ENCODE data around the gene SLC4A4. TPM values are rescaled to one million over a fixed set of nuclear protein-coding genes. Genes with fewer than 3 reads are reported as not detected.

Gene SLC4A4
- total and polyA plus RNA-seq, 2 donors (not counting 1 experiment from before 2014, with no cell fraction given): 12.2 to 33.4 TPM

DNA sequence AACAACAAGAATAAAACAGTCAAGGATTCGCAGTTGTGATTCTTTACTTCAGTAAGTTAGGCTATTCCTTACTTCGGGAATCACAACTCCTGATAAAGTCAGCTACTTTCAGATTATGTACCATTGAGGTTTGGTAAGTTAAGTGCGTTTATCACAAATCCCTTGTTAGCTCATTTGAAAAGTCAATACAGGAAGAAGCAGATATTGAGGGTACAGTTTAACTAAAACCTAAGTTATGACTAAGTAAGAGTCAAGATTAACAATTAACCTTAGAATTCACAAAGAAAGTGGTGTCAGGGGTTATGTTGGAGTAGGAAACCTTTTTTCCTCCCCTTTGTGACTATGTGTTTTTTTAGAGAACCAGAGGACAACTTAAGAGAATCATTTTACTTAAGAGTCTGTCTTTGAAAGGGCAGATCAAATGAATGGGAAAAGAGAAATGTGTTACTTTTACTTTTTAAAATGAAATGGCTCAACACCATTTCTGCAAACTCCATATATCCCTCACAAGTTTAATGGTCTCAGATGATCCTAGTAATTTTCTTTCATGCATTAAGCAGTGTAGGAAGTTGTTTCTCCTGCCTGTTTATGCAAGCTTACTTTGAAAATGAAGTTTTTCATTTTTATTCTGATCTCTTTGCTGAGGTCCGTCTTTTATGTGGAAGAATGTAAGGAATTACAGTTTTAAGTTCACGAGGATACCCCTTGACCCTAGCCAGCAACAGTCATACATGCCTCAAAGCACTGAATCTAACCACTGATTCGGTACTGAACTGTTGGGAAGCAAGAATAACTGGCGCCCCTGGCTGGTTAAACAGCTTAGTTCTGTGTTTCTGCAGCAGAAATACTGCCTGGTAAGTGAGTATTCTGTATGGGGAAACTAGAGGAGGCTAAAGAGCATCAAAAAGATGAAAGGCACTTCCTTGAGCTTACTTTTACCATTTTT is 211.7 kb downstream of the SLC4A4 start:
- no peak overlapping the region for H3K9ac ChIP-seq (ENCODE audit: insufficient read depth, low read length)
- DNase-seq (ENCODE audit: low read depth in 2 of 2): peak; percentile 72 to 80
- H3K36me3 ChIP-seq (ENCODE audit: control insufficient read depth, insufficient read depth, low read length): peaks cover 2% of the 10 kb centered on the region
- H2AFZ ChIP-seq (ENCODE audit: low read length): no peak overlapping the region
- H3K27me3 ChIP-seq (ENCODE audit: control insufficient read depth, insufficient read depth, low read length): no peaks in the 10 kb centered on the region
- no peak for TF ChIP-seq EZH2 (IDR thresholded peaks at IDR 0.05; ENCODE audit: low read length, missing control alignments)
- TF ChIP-seq, protein P1, sequence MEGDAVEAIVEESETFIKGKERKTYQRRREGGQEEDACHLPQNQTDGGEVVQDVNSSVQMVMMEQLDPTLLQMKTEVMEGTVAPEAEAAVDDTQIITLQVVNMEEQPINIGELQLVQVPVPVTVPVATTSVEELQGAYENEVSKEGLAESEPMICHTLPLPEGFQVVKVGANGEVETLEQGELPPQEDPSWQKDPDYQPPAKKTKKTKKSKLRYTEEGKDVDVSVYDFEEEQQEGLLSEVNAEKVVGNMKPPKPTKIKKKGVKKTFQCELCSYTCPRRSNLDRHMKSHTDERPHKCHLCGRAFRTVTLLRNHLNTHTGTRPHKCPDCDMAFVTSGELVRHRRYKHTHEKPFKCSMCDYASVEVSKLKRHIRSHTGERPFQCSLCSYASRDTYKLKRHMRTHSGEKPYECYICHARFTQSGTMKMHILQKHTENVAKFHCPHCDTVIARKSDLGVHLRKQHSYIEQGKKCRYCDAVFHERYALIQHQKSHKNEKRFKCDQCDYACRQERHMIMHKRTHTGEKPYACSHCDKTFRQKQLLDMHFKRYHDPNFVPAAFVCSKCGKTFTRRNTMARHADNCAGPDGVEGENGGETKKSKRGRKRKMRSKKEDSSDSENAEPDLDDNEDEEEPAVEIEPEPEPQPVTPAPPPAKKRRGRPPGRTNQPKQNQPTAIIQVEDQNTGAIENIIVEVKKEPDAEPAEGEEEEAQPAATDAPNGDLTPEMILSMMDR (conservative IDR thresholded peaks at IDR 0.05 in 1 of 2, IDR thresholded peaks at IDR 0.05 in 1 of 2; ENCODE audit: low read depth in 1 of 2, low read length in 2 of 2): peak; percentile 41 to 43
- H3K4me1 ChIP-seq (ENCODE audit: control insufficient read depth, extremely low read depth, insufficient read depth, low read length): peaks cover 12% of the 10 kb centered on the region
- H4K20me1 ChIP-seq (ENCODE audit: control insufficient read depth, extremely low read depth, insufficient read depth, low read length): no peaks in the 10 kb centered on the region
- no peak overlapping the region for H3K4me3 ChIP-seq (replicated peaks in 1 of 4; ENCODE audit: control extremely low read depth in 1 of 4, insufficient read depth in 1 of 4, low read depth in 3 of 4, low read length in 4 of 4)
- H3K79me2 ChIP-seq (ENCODE audit: control insufficient read depth, insufficient read depth, low read length): no peaks in the 10 kb centered on the region
- peak overlapping the region; percentile 24 for H3K27ac ChIP-seq (ENCODE audit: insufficient read depth, low read length)
- H3K4me2 ChIP-seq (ENCODE audit: extremely low read depth, insufficient read depth, low read length): peak overlapping the region; percentile 33
- H3K9me3 ChIP-seq (ENCODE audit: control insufficient read depth, insufficient read depth, low read depth, low read length): no peaks in the 10 kb centered on the region

DNA sequence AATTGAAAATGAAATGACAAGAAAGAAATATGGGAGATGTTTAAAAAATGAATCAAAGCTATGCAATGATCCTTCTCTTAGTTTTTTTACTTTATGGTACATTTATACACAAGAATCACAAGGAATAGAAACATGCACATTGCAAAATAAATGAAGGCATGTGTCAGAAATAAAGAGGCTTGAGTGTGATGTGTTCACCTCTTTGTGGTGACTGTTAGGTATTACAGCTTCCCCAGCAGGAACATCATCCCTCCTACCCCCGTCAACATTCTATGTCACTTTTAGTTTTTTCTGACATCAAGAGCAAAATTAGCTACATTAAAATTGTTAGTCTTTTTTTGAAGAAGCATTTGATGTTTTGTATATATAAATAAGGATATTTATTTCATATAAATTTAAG is 214.8 kb downstream of the SLC4A4 start:
- H3K27ac ChIP-seq (ENCODE audit: insufficient read depth, low read length): no peak overlapping the region
- peak; percentile 41 to 68 for DNase-seq (ENCODE audit: low read depth in 2 of 2)
- H3K79me2 ChIP-seq (ENCODE audit: control insufficient read depth, insufficient read depth, low read length): no peaks in the 10 kb centered on the region
- TF ChIP-seq EZH2 (IDR thresholded peaks at IDR 0.05; ENCODE audit: low read length, missing control alignments): no peak
- TF ChIP-seq, protein P1 (conservative IDR thresholded peaks at IDR 0.05 in 1 of 2, IDR thresholded peaks at IDR 0.05 in 1 of 2; ENCODE audit: low read depth in 1 of 2, low read length in 2 of 2): peak; percentile 60 to 76
- no peaks in the 10 kb centered on the region for H3K9me3 ChIP-seq (ENCODE audit: control insufficient read depth, insufficient read depth, low read depth, low read length)
- H3K4me1 ChIP-seq (ENCODE audit: control insufficient read depth, extremely low read depth, insufficient read depth, low read length): peaks cover 12% of the 10 kb centered on the region
- no peaks in the 10 kb centered on the region for H4K20me1 ChIP-seq (ENCODE audit: control insufficient read depth, extremely low read depth, insufficient read depth, low read length)
- no peak overlapping the region for H3K4me3 ChIP-seq (replicated peaks in 1 of 4; ENCODE audit: control extremely low read depth in 1 of 4, insufficient read depth in 1 of 4, low read depth in 3 of 4, low read length in 4 of 4)
- no peaks in the 10 kb centered on the region for H3K36me3 ChIP-seq (ENCODE audit: control insufficient read depth, insufficient read depth, low read length)
- no peak overlapping the region for H2AFZ ChIP-seq (ENCODE audit: low read length)
- H3K27me3 ChIP-seq (ENCODE audit: control insufficient read depth, insufficient read depth, low read length): no peaks in the 10 kb centered on the region
- no peak overlapping the region for H3K9ac ChIP-seq (ENCODE audit: insufficient read depth, low read length)
- no peak overlapping the region for H3K4me2 ChIP-seq (ENCODE audit: extremely low read depth, insufficient read depth, low read length)

DNA sequence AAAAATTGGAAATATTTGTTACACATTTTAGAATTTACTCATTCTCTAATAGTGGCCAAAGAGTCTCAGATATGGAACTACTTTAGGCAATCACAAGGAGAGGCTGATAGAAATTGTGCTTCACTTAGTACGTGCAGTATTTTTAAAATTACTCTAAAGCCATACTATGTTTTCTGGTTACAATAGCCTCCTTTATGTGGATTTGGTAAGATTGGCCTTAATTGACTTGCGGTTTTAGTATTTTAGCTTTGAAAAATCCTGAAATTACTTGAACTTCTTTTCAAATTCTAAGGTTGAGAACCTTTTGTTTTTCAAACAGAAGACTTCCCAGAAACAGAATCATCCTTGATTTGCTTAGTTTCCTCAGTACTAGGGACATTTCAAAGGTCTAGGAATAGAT is 215.2 kb downstream of the SLC4A4 start:
- TF ChIP-seq, protein P1 (conservative IDR thresholded peaks at IDR 0.05 in 1 of 2, IDR thresholded peaks at IDR 0.05 in 1 of 2; ENCODE audit: low read depth in 1 of 2, low read length in 2 of 2): no peak
- no peak for TF ChIP-seq EZH2 (IDR thresholded peaks at IDR 0.05; ENCODE audit: low read length, missing control alignments)
- no peak overlapping the region for H2AFZ ChIP-seq (ENCODE audit: low read length)
- no peak for DNase-seq (ENCODE audit: low read depth in 2 of 2)
- no peak overlapping the region for H3K4me3 ChIP-seq (replicated peaks in 1 of 4; ENCODE audit: control extremely low read depth in 1 of 4, insufficient read depth in 1 of 4, low read depth in 3 of 4, low read length in 4 of 4)
- no peaks in the 10 kb centered on the region for H4K20me1 ChIP-seq (ENCODE audit: control insufficient read depth, extremely low read depth, insufficient read depth, low read length)
- H3K9ac ChIP-seq (ENCODE audit: insufficient read depth, low read length): no peak overlapping the region
- H3K9me3 ChIP-seq (ENCODE audit: control insufficient read depth, insufficient read depth, low read depth, low read length): no peaks in the 10 kb centered on the region
- no peaks in the 10 kb centered on the region for H3K27me3 ChIP-seq (ENCODE audit: control insufficient read depth, insufficient read depth, low read length)
- no peaks in the 10 kb centered on the region for H3K79me2 ChIP-seq (ENCODE audit: control insufficient read depth, insufficient read depth, low read length)
- H3K4me1 ChIP-seq (ENCODE audit: control insufficient read depth, extremely low read depth, insufficient read depth, low read length): peaks cover 11% of the 10 kb centered on the region
- H3K27ac ChIP-seq (ENCODE audit: insufficient read depth, low read length): no peak overlapping the region
- no peaks in the 10 kb centered on the region for H3K36me3 ChIP-seq (ENCODE audit: control insufficient read depth, insufficient read depth, low read length)
- no peak overlapping the region for H3K4me2 ChIP-seq (ENCODE audit: extremely low read depth, insufficient read depth, low read length)

All from fibroblast of lung (primary cell).